ENCODE measurements around the gene EME1. TPM values are rescaled to one million over a fixed set of nuclear protein-coding genes. Genes with fewer than 3 reads are reported as not detected.
"Not testable (repeated sequence)": the region's sequence is repeated elsewhere in the genome, so short reads cannot be mapped to it uniquely, and the experiment has no call there.

Gene EME1
- total RNA-seq = 0.35 TPM
- long read RNA-seq = 0 reads

GRCh38 chr17:50372758-50373556 lies at the start of gene EME1, which contains the start of gene MRPL27:
TSS of gene EME1 (plus strand) at chr17:50373229. CDS start at chr17:50375209, 1,980 bp downstream.
TSS of gene MRPL27 (minus strand) at chr17:50373184. CDS start at chr17:50373170, 14 bp downstream.
- peak; percentile 93 for DNase-seq (ENCODE audit: low spot score)
- intact Hi-C loops (cut with DNase I) = no loop called here

GRCh38 chr17:50325906-50326305 lies 47.1 kb upstream of the EME1 start:
- intact Hi-C loops (cut with DNase I) = no loop called here
- no peak for DNase-seq (ENCODE audit: low spot score)

GRCh38 chr17:50326831-50327364 lies 46.1 kb upstream of the EME1 start:
- intact Hi-C loops (cut with DNase I) = no loop called here
- no peak for DNase-seq (ENCODE audit: low spot score)

- intact Hi-C loops (cut with DNase I) = no loop called here
- no peak for DNase-seq (ENCODE audit: low spot score)
Observed at GRCh38 chr17:50328363-50329325, 44.4 kb upstream of the EME1 start.

- intact Hi-C loops (cut with DNase I) = no loop called here
- DNase-seq (ENCODE audit: low spot score) = no peak
Observed at GRCh38 chr17:50329716-50330115, 43.3 kb upstream of the EME1 start.

- intact Hi-C loops (cut with DNase I) = no loop called here
- no peak for DNase-seq (ENCODE audit: low spot score)
Observed at GRCh38 chr17:50330151-50330775, 42.8 kb upstream of the EME1 start.

- intact Hi-C loops (cut with DNase I) = no loop called here
- no peak for DNase-seq (ENCODE audit: low spot score)
Observed at GRCh38 chr17:50331085-50331791, 41.8 kb upstream of the EME1 start.

GRCh38 chr17:50332196-50332595 lies 40.8 kb upstream of the EME1 start:
- intact Hi-C loops (cut with DNase I) = no loop called here
- no peak for DNase-seq (ENCODE audit: low spot score)

GRCh38 chr17:50333291-50334057 lies 39.6 kb upstream of the EME1 start:
- DNase-seq (ENCODE audit: low spot score); intact Hi-C loops (cut with DNase I): not testable (repeated sequence)

GRCh38 chr17:50337956-50338355 lies 35.1 kb upstream of the EME1 start:
- intact Hi-C loops (cut with DNase I) = no loop called here
- DNase-seq (ENCODE audit: low spot score) = no peak

GRCh38 chr17:50338645-50339044 lies 34.4 kb upstream of the EME1 start:
- no peak for DNase-seq (ENCODE audit: low spot score)
- intact Hi-C loops (cut with DNase I) = no loop called here

GRCh38 chr17:50339381-50339780 lies 33.6 kb upstream of the EME1 start:
- DNase-seq (ENCODE audit: low spot score) = no peak
- intact Hi-C loops (cut with DNase I) = no loop called here

- intact Hi-C loops (cut with DNase I) = no loop called here
- no peak for DNase-seq (ENCODE audit: low spot score)
Observed at GRCh38 chr17:50344731-50345365, 28.2 kb upstream of the EME1 start.

- intact Hi-C loops (cut with DNase I) = no loop called here
- peak; percentile 94 for DNase-seq (ENCODE audit: low spot score)
Observed at GRCh38 chr17:50345432-50346312, 27.4 kb upstream of the EME1 start, which contains the start of gene XYLT2. TSS of gene XYLT2 (plus strand) at chr17:50346126. CDS start at chr17:50346141, 15 bp downstream.

GRCh38 chr17:50346313-50347116 lies 26.5 kb upstream of the EME1 start:
- intact Hi-C loops (cut with DNase I) = no loop called here
- DNase-seq (ENCODE audit: low spot score) = no peak
